GM23338 (cell line): Measurements from ENCODE around the gene CRB2. TPM values are rescaled to one million over a fixed set of nuclear protein-coding genes. Genes with fewer than 3 reads are reported as not detected.

Experiments used
- ATAC-seq: fragments of 200-7000 bp; cut with Tn5 transposase; 3 replicates; pipeline ENCODE4 v1.9.1; 2020
- DNase-seq: peaks from one replicate; pipeline ENCODE4 v3.0.0-alpha.2; 2015; ENCODE audit warnings: low spot score
- H2AFZ ChIP-seq: fragments of 200-600 bp; sonication (generic); 2 replicates; pipeline ENCODE4 v1.8.0; 2016; ENCODE audit warnings: antibody characterized with exemption, mild to moderate bottlenecking, moderate library complexity
- H3F3A ChIP-seq: fragments of 200-600 bp; sonication (generic); replicated peaks from 2 replicates; pipeline ENCODE4 v1.8.0; 2017; ENCODE audit warnings: antibody characterized with exemption, mixed run types, low read depth
- H3K27ac ChIP-seq: fragments of 200-600 bp; sonication (generic); 2 replicates; pipeline ENCODE4 v1.6.1; 2016; ENCODE audit warnings: low read depth
- H3K27me3 ChIP-seq: fragments of 200-600 bp; sonication (generic); 2 replicates; pipeline ENCODE4 v1.8.0; 2016; ENCODE audit warnings: mild to moderate bottlenecking, mixed run types, moderate library complexity; ENCODE audit not compliant: insufficient read depth
- H3K36me3 ChIP-seq: fragments of 200-600 bp; sonication (generic); 2 replicates; pipeline ENCODE4 v1.8.0; 2016; ENCODE audit warnings: mild to moderate bottlenecking; ENCODE audit not compliant: insufficient read depth
- H3K4me1 ChIP-seq: fragments of 200-600 bp; sonication (generic); 2 replicates; pipeline ENCODE4 v1.8.0; 2016; ENCODE audit warnings: mild to moderate bottlenecking, moderate library complexity; ENCODE audit not compliant: insufficient read depth
- H3K4me2 ChIP-seq: fragments of 200-600 bp; sonication (generic); 2 replicates; pipeline ENCODE4 v1.7.1; 2017; ENCODE audit warnings: mixed run types
- H3K4me3 ChIP-seq: fragments of 200-600 bp; sonication (generic); 2 replicates; pipeline ENCODE4 v1.6.1; 2016; ENCODE audit warnings: mixed run types
- H3K79me2 ChIP-seq: fragments of 200-600 bp; sonication (generic); replicated peaks from 2 replicates; pipeline ENCODE4 v1.8.0; 2017; ENCODE audit warnings: mild to moderate bottlenecking; ENCODE audit not compliant: insufficient read depth
- H3K9me2 ChIP-seq: fragments of 200-600 bp; sonication (generic); 2 replicates; pipeline ENCODE4 v1.8.0; 2017; ENCODE audit not compliant: insufficient read depth
- H4K20me1 ChIP-seq: fragments of 200-600 bp; sonication (generic); replicated peaks from 2 replicates; pipeline ENCODE4 v1.8.0; 2017; ENCODE audit warnings: mild to moderate bottlenecking; ENCODE audit not compliant: insufficient read depth
- H3K27ac Mint-ChIP-seq: 2 replicates; pipeline ENCODE4 v1.8.0; 2020; ENCODE audit warnings: inconsistent platforms, mild to moderate bottlenecking, moderate library complexity, mixed read lengths
- H3K27me3 Mint-ChIP-seq: 3 replicates; pipeline ENCODE4 v1.8.0; 2022; ENCODE audit warnings: low read depth, mild to moderate bottlenecking, moderate library complexity, mixed read lengths, inconsistent platforms; ENCODE audit not compliant: insufficient read depth, poor library complexity
- H3K36me3 Mint-ChIP-seq: 3 replicates; pipeline ENCODE4 v1.8.0; 2021; ENCODE audit warnings: low read depth, mild to moderate bottlenecking, inconsistent platforms, moderate library complexity, mixed read lengths
- H3K4me1 Mint-ChIP-seq: 3 replicates; pipeline ENCODE4 v1.8.0; 2020; ENCODE audit warnings: mild to moderate bottlenecking, inconsistent platforms, mixed read lengths
- H3K4me3 Mint-ChIP-seq: 3 replicates; pipeline ENCODE4 v1.8.0; 2021; ENCODE audit warnings: moderate library complexity, mild to moderate bottlenecking, inconsistent platforms, mixed read lengths
- H3K9me3 Mint-ChIP-seq: 3 replicates; pipeline ENCODE4 v1.8.0; 2020; ENCODE audit warnings: moderate library complexity, mild to moderate bottlenecking, inconsistent platforms, mixed read lengths
- CREB1 ChIP-seq: fragments of 250-450 bp; sonication (Bioruptor Pico); IDR thresholded peaks from 2 replicates; pipeline ENCODE4 v1.5.0; 2020; ENCODE audit warnings: low read depth, mild to moderate bottlenecking, moderate library complexity
- EZH2 ChIP-seq: fragments of 200-600 bp; sonication (generic); IDR thresholded peaks from one replicate; pipeline ENCODE4 v1.8.0; 2017; ENCODE audit warnings: antibody characterized with exemption, mild to moderate bottlenecking, low read depth; ENCODE audit not compliant: unreplicated experiment
- EZH2phosphoT487 ChIP-seq: fragments of 200-600 bp; sonication (generic); IDR thresholded peaks from one replicate; pipeline ENCODE4 v1.8.1; 2018; ENCODE audit warnings: antibody characterized with exemption; ENCODE audit not compliant: unreplicated experiment
- JUNB ChIP-seq: IDR thresholded peaks from one replicate; pipeline ENCODE4 v1.6.1; 2016; ENCODE audit warnings: antibody characterized with exemption; ENCODE audit not compliant: unreplicated experiment
- POLR2AphosphoS5 ChIP-seq: IDR thresholded peaks from 2 replicates; pipeline ENCODE4 v1.6.1; 2016; ENCODE audit warnings: antibody characterized with exemption, low read depth
- ZNF114 ChIP-seq: fragments of 250-450 bp; sonication (Bioruptor Pico); IDR thresholded peaks from 2 replicates; pipeline ENCODE4 v1.5.0; 2020; ENCODE audit warnings: mild to moderate bottlenecking, moderate library complexity
- ZNF331 ChIP-seq: fragments of 250-450 bp; sonication (Bioruptor Pico); IDR thresholded peaks from 2 replicates; pipeline ENCODE4 v1.5.0; 2020; ENCODE audit warnings: low read depth, mild to moderate bottlenecking, moderate library complexity
- polyA plus RNA-seq: library from polyadenylated mRNA; unstranded; fragments of >200 nt; fragmentation: Nextera tagmentation; extraction: Ambion mirVana; gene quantifications from 2 replicates; pipeline ENCODE4 v1.2.1, GENCODE V29; 2016
- total RNA-seq: library from RNA; depleted of rRNA; stranded (reverse); fragments of >200 nt; shearing (Covaris generic); gene quantifications from 2 replicates; pipeline ENCODE4 v1.2.3, GENCODE V29; 2014
- TF ChIP-seq, protein P1 (sequence below): IDR thresholded peaks from 2 replicates; pipeline ENCODE4 v1.6.1; 2016; ENCODE audit warnings: antibody characterized with exemption
- TF ChIP-seq, protein P2 (sequence below): IDR thresholded peaks from one replicate; pipeline ENCODE4 v1.6.1; 2018; ENCODE audit warnings: antibody characterized with exemption; ENCODE audit not compliant: unreplicated experiment
- TF ChIP-seq, protein P3 (sequence below): fragments of 250-450 bp; sonication (Bioruptor Pico); IDR thresholded peaks from 2 replicates; pipeline ENCODE4 v1.5.0; 2020; ENCODE audit warnings: mild to moderate bottlenecking, moderate library complexity

CRB2 gene
- total and polyA plus RNA-seq, 2 experiments from 2014 or later: 0.34 to 10.2 TPM

DNA sequence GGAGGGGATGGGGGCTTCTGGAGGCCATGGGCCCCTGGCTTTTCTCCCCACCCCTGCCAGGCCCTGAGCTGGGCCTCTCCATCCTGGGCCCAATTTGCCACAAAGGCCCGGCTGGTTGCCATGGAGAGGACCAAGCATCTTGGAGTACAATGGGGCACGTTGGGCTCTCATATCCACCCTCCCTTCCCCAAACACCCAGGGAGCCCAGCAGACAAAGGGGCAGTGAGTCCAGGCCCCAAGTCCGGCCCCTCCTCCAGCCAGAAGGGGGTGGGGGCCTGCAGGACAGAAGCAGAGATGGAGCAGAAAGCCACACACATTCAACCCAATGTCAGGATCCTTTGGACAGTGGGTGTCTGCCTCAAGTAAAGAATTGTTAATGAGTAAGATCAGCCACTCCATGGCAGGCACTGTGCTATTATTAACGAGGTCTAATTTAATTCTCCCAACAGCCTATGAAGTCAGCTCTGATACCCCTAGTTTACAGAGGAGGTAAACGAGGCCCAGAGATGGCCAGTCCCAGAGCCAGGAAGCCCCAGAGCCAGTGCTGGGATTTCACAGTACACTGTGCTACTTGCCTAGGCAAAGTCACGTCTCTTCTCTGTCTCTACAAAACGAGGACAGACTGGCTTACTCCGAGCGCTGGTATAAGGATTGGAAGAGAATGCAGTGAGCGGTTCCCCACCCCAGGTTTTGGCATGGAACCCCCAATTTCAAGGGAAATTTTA is 2.3 kb downstream of the CRB2 start:
- Histone ChIP-seq H3K36me3 (no peaks in the 10 kb centered on the region), H3K4me1 (peaks cover 59% of the 10 kb centered on the region), H3K4me3 (peak overlapping the region; percentile 26; the same call in 1 of the 2 replicates), H3K4me2 (peak overlapping the region; percentile 87), H4K20me1 (no peaks in the 10 kb centered on the region), H2AFZ (no peak overlapping the region), H3K27me3 (no peaks in the 10 kb centered on the region), H3K9me2 (no peaks in the 10 kb centered on the region), H3K27ac (no peak overlapping the region), H3K79me2 (no peaks in the 10 kb centered on the region), H3F3A (0 out of 2 replicates have a peak, but pooled peaks cover 12% of the 10 kb centered on the region)
- H3K36me3 Mint-ChIP-seq: no peaks in the 10 kb centered on the region; the same call in 2 of the 3 replicates
- TF ChIP-seq, protein P1, sequence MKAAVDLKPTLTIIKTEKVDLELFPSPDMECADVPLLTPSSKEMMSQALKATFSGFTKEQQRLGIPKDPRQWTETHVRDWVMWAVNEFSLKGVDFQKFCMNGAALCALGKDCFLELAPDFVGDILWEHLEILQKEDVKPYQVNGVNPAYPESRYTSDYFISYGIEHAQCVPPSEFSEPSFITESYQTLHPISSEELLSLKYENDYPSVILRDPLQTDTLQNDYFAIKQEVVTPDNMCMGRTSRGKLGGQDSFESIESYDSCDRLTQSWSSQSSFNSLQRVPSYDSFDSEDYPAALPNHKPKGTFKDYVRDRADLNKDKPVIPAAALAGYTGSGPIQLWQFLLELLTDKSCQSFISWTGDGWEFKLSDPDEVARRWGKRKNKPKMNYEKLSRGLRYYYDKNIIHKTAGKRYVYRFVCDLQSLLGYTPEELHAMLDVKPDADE: no peak
- no peak for TF ChIP-seq ZNF114 (CRISPR knock-in tag)
- no peak for TF ChIP-seq POLR2AphosphoS5
- no peak for TF ChIP-seq EZH2phosphoT487
- TF ChIP-seq ZNF331 (CRISPR knock-in tag): no peak
- TF ChIP-seq, protein P2, sequence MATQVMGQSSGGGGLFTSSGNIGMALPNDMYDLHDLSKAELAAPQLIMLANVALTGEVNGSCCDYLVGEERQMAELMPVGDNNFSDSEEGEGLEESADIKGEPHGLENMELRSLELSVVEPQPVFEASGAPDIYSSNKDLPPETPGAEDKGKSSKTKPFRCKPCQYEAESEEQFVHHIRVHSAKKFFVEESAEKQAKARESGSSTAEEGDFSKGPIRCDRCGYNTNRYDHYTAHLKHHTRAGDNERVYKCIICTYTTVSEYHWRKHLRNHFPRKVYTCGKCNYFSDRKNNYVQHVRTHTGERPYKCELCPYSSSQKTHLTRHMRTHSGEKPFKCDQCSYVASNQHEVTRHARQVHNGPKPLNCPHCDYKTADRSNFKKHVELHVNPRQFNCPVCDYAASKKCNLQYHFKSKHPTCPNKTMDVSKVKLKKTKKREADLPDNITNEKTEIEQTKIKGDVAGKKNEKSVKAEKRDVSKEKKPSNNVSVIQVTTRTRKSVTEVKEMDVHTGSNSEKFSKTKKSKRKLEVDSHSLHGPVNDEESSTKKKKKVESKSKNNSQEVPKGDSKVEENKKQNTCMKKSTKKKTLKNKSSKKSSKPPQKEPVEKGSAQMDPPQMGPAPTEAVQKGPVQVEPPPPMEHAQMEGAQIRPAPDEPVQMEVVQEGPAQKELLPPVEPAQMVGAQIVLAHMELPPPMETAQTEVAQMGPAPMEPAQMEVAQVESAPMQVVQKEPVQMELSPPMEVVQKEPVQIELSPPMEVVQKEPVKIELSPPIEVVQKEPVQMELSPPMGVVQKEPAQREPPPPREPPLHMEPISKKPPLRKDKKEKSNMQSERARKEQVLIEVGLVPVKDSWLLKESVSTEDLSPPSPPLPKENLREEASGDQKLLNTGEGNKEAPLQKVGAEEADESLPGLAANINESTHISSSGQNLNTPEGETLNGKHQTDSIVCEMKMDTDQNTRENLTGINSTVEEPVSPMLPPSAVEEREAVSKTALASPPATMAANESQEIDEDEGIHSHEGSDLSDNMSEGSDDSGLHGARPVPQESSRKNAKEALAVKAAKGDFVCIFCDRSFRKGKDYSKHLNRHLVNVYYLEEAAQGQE: no peak
- no peak for TF ChIP-seq EZH2
- TF ChIP-seq JUNB: no peak
- no peak for TF ChIP-seq CREB1 (CRISPR knock-in tag)
- TF ChIP-seq, protein P3, sequence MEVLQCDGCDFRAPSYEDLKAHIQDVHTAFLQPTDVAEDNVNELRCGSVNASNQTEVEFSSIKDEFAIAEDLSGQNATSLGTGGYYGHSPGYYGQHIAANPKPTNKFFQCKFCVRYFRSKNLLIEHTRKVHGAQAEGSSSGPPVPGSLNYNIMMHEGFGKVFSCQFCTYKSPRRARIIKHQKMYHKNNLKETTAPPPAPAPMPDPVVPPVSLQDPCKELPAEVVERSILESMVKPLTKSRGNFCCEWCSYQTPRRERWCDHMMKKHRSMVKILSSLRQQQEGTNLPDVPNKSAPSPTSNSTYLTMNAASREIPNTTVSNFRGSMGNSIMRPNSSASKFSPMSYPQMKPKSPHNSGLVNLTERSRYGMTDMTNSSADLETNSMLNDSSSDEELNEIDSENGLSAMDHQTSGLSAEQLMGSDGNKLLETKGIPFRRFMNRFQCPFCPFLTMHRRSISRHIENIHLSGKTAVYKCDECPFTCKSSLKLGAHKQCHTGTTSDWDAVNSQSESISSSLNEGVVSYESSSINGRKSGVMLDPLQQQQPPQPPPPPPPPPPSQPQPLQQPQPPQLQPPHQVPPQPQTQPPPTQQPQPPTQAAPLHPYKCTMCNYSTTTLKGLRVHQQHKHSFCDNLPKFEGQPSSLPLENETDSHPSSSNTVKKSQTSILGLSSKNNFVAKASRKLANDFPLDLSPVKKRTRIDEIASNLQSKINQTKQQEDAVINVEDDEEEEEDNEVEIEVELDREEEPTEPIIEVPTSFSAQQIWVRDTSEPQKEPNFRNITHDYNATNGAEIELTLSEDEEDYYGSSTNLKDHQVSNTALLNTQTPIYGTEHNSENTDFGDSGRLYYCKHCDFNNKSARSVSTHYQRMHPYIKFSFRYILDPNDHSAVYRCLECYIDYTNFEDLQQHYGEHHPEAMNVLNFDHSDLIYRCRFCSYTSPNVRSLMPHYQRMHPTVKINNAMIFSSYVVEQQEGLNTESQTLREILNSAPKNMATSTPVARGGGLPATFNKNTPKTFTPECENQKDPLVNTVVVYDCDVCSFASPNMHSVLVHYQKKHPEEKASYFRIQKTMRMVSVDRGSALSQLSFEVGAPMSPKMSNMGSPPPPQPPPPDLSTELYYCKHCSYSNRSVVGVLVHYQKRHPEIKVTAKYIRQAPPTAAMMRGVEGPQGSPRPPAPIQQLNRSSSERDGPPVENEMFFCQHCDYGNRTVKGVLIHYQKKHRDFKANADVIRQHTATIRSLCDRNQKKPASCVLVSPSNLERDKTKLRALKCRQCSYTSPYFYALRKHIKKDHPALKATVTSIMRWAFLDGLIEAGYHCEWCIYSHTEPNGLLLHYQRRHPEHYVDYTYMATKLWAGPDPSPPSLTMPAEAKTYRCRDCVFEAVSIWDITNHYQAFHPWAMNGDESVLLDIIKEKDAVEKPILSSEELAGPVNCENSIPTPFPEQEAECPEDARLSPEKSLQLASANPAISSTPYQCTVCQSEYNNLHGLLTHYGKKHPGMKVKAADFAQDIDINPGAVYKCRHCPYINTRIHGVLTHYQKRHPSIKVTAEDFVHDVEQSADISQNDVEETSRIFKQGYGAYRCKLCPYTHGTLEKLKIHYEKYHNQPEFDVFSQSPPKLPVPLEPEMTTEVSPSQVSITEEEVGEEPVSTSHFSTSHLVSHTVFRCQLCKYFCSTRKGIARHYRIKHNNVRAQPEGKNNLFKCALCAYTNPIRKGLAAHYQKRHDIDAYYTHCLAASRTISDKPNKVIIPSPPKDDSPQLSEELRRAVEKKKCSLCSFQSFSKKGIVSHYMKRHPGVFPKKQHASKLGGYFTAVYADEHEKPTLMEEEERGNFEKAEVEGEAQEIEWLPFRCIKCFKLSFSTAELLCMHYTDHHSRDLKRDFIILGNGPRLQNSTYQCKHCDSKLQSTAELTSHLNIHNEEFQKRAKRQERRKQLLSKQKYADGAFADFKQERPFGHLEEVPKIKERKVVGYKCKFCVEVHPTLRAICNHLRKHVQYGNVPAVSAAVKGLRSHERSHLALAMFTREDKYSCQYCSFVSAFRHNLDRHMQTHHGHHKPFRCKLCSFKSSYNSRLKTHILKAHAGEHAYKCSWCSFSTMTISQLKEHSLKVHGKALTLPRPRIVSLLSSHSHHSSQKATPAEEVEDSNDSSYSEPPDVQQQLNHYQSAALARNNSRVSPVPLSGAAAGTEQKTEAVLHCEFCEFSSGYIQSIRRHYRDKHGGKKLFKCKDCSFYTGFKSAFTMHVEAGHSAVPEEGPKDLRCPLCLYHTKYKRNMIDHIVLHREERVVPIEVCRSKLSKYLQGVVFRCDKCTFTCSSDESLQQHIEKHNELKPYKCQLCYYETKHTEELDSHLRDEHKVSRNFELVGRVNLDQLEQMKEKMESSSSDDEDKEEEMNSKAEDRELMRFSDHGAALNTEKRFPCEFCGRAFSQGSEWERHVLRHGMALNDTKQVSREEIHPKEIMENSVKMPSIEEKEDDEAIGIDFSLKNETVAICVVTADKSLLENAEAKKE: no peak
- H3K27me3 Mint-ChIP-seq: peaks cover 36% of the 10 kb centered on the region
- no peaks in the 10 kb centered on the region; the same call in 2 of the 3 replicates for H3K9me3 Mint-ChIP-seq
- peaks cover 65% of the 10 kb centered on the region for H3K4me1 Mint-ChIP-seq
- ATAC-seq (peak; percentile 14), DNase-seq (peak; percentile 66)
- H3K27ac Mint-ChIP-seq: peak overlapping the region; percentile 72
- H3K4me3 Mint-ChIP-seq: peak overlapping the region; percentile 7; the same call in 1 of the 3 replicates
